Large intestine (tissue), 3 donors: ENCODE results near the gene BRF1. TPM values are rescaled to one million over a fixed set of nuclear protein-coding genes. Genes with fewer than 3 reads are reported as not detected.

Source experiments
- DNase-seq, 2 donors: peaks; one replicate each; pipeline versions ENCODE4 v3.0.0 to v3.0.0-alpha.2; 2013
- H3K27ac ChIP-seq: one replicate; pipeline ENCODE4 v1.5.1; 2013; ENCODE audit warnings: low read length
- H3K27me3 ChIP-seq: 2 replicates; pipeline ENCODE4 v1.6.1; 2013; ENCODE audit warnings: low read length; ENCODE audit not compliant: control insufficient read depth, insufficient read depth
- H3K36me3 ChIP-seq: 2 replicates; pipeline ENCODE4 v1.6.1; 2013; ENCODE audit warnings: low read length; ENCODE audit not compliant: control insufficient read depth, insufficient read depth
- H3K4me1 ChIP-seq: one replicate; pipeline ENCODE4 v1.6.1; 2013; ENCODE audit warnings: low read length; ENCODE audit not compliant: control insufficient read depth, insufficient read depth
- H3K4me3 ChIP-seq: one replicate; pipeline ENCODE4 v1.5.1; 2013; ENCODE audit warnings: low read length
- H3K9me3 ChIP-seq: one replicate; pipeline ENCODE4 v1.6.1; 2013; ENCODE audit warnings: mild to moderate bottlenecking, low read depth, low read length, moderate library complexity; ENCODE audit not compliant: control insufficient read depth
- WGBS: methylation state at CpG from one replicate; pipeline ENCODE4 v1.1.5; 2013; ENCODE audit warnings: low lambda C conversion rate; ENCODE audit not compliant: insufficient coverage; 5-methylcytosine and 5-hydroxymethylcytosine counted together
- polyA plus RNA-seq: library from polyadenylated mRNA; unstranded; fragments of 120-200 nt; gene quantifications from one replicate; pipeline ENCODE4 v1.2.1, GENCODE V29; 2013

BRF1 gene
- polyA plus RNA-seq, 1 donor: 21.6 TPM

GRCh38 chr14:105218611-105219010 lies 82.2 kb downstream of the BRF1 start:
- H3K27me3 ChIP-seq: no peaks in the 10 kb centered on the region
- DNase-seq: no peak
- no peak overlapping the region for H3K4me3 ChIP-seq
- H3K27ac ChIP-seq: no peak overlapping the region
- WGBS: no CpG with 5 or more reads among the region's 19 CpGs
- no peaks in the 10 kb centered on the region for H3K4me1 ChIP-seq
- no peaks in the 10 kb centered on the region for H3K9me3 ChIP-seq
- H3K36me3 ChIP-seq: peaks cover 64% of the 10 kb centered on the region

- no peak overlapping the region for H3K27ac ChIP-seq
- H3K36me3 ChIP-seq: peaks cover 64% of the 10 kb centered on the region
- H3K4me1 ChIP-seq: no peaks in the 10 kb centered on the region
- H3K27me3 ChIP-seq: no peaks in the 10 kb centered on the region
- no peaks in the 10 kb centered on the region for H3K9me3 ChIP-seq
- H3K4me3 ChIP-seq: no peak overlapping the region
- no CpG with 5 or more reads among the region's 11 CpGs for WGBS
- DNase-seq: no peak
Measured at GRCh38 chr14:105217774-105218173, 83.0 kb downstream of the BRF1 start.

DNA sequence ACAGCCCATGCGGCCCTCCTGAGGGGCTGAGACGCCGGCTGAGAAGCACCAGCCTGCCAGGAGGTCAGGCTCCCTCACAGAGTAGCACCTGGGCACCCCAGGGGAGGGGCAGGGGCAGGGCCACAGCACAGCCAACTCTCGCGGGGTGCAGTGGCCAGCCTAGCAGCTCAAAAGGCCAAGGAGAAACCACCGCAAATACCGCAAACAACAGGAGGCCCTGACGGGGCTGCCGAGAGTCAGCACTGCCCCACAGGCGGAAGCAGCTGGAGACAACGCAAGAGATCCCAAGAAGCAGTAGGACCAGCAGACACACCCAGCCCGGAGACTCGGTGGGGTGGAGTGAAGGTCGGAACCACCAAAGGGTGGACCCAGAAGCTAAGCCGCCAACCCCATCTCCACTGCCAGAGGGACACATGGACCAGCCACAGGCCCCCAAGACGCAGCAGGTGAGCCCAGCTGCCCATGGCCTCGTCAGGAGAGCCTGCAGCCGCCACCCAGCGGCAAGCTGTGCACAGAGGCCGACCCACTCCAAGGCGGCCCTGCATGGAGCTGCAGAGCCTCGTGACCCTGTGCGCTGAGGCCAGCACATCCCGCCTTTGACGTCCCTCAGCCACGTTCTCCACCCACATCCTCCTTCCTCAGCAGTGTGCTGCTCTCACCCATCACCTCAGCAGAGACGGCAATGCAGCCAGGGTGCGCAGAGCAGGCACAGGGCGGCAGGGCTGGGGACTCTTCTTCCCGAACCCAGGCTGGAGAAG lies 84.1 kb downstream of the BRF1 start:
- H3K27ac ChIP-seq: no peak overlapping the region
- no peaks in the 10 kb centered on the region for H3K9me3 ChIP-seq
- no peak for DNase-seq
- H3K27me3 ChIP-seq: no peaks in the 10 kb centered on the region
- no peak overlapping the region for H3K4me3 ChIP-seq
- WGBS: no CpG with 5 or more reads among the region's 30 CpGs
- H3K4me1 ChIP-seq: no peaks in the 10 kb centered on the region
- peaks cover 69% of the 10 kb centered on the region for H3K36me3 ChIP-seq

DNA sequence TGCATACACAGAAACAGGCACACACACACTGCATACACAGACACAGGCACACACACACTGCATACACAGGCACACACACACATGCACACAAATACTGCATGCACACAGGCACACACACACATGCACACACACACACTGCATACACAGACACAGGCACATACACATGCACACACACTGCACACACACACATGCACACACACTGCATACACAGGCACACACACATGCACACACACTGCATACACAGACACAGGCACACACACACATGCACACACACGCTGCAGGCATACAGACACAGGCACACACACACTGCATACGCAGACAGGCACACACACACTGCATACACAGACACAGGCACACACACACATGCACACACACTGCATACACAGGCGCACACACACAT lies 85.2 kb downstream of the BRF1 start:
- H3K36me3 ChIP-seq: peaks cover 68% of the 10 kb centered on the region
- WGBS: no CpG with 5 or more reads among the region's 3 CpGs
- H3K4me1 ChIP-seq: no peaks in the 10 kb centered on the region

DNA sequence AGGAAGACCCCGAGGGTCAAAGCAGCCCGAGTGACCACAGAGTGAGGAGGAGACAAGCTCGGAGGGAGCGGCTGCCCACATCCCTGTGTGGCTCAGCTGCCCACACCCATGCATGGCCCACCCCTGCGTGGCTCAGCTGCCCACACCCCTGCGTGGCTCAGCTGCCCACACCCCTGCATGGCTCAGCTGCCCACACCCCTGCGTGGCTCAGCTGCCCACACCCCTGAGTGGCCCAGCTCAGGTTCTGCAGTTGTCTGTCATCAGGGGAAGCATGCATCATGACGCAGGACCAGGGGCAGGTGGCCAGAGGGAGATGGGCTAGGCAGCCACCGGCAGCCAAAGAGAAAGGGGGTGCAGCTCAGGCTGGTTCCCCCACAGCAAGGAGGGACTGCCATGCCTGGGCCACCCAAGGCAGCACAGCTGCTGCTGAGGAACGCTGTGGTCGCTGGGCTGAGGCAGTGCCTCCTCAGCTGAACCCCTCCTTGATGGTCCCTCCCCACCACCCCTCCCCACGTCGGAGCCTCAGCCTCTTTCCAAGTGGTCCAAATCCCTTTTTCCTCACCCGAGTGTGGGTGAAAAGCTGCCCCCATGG lies 86.4 kb downstream of the BRF1 start:
- H3K27ac ChIP-seq: no peak overlapping the region
- peaks cover 62% of the 10 kb centered on the region for H3K36me3 ChIP-seq
- no CpG with 5 or more reads among the region's 14 CpGs for WGBS

More for the DNA sequence above, 85.2 kb downstream of the BRF1 start:
- Histone ChIP-seq H3K9me3 (no peaks in the 10 kb centered on the region), H3K4me3 (no peak overlapping the region), H3K27me3 (no peaks in the 10 kb centered on the region), H3K27ac (no peak overlapping the region)
- DNase-seq: no peak

DNA sequence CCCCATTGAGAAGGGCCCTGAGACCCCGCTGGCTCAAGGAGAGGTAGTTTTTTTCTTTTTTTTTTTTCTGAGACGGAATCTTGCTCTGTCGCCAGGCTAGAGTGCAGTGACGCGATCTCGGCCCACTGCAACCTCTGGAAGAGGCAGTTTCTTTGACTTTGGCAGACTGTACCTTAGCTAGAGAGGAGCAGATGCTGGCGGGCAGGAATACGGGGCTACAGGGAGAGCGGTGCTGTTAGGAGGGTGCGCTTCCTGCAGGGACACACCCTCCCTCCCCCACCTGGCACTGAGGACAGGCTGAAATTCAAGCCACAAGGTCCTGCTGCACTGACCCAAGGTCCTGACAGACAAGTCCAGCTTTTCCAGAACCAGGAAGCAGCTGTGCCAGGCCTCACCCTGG lies 87.4 kb downstream of the BRF1 start:
- H3K4me1 ChIP-seq: no peaks in the 10 kb centered on the region
- no peak overlapping the region for H3K4me3 ChIP-seq
- WGBS: no CpG with 5 or more reads among the region's 10 CpGs
- no peaks in the 10 kb centered on the region for H3K27me3 ChIP-seq
- H3K9me3 ChIP-seq: no peaks in the 10 kb centered on the region
- DNase-seq: no peak
- H3K36me3 ChIP-seq: peaks cover 54% of the 10 kb centered on the region
- H3K27ac ChIP-seq: no peak overlapping the region

More for the DNA sequence above, 86.4 kb downstream of the BRF1 start:
- H3K27me3 ChIP-seq: no peaks in the 10 kb centered on the region
- H3K4me3 ChIP-seq: no peak overlapping the region
- H3K9me3 ChIP-seq: no peaks in the 10 kb centered on the region
- DNase-seq: no peak
- no peaks in the 10 kb centered on the region for H3K4me1 ChIP-seq

- Histone ChIP-seq H3K9me3 (no peaks in the 10 kb centered on the region), H3K4me1 (no peaks in the 10 kb centered on the region), H3K27me3 (no peaks in the 10 kb centered on the region), H3K27ac (no peak overlapping the region), H3K36me3 (peaks cover 48% of the 10 kb centered on the region), H3K4me3 (no peak overlapping the region)
- DNase-seq: no peak
- no CpG with 5 or more reads among the region's 18 CpGs for WGBS
Measured at GRCh38 chr14:105212541-105213300, 88.1 kb downstream of the BRF1 start.

- Histone ChIP-seq H3K9me3 (no peaks in the 10 kb centered on the region), H3K4me3 (no peak overlapping the region), H3K27me3 (no peaks in the 10 kb centered on the region), H3K4me1 (no peaks in the 10 kb centered on the region), H3K36me3 (peaks cover 38% of the 10 kb centered on the region), H3K27ac (no peak overlapping the region)
- WGBS: no CpG with 5 or more reads among the region's 9 CpGs
- no peak for DNase-seq
Measured at GRCh38 chr14:105211758-105212089, 89.1 kb downstream of the BRF1 start.

DNA sequence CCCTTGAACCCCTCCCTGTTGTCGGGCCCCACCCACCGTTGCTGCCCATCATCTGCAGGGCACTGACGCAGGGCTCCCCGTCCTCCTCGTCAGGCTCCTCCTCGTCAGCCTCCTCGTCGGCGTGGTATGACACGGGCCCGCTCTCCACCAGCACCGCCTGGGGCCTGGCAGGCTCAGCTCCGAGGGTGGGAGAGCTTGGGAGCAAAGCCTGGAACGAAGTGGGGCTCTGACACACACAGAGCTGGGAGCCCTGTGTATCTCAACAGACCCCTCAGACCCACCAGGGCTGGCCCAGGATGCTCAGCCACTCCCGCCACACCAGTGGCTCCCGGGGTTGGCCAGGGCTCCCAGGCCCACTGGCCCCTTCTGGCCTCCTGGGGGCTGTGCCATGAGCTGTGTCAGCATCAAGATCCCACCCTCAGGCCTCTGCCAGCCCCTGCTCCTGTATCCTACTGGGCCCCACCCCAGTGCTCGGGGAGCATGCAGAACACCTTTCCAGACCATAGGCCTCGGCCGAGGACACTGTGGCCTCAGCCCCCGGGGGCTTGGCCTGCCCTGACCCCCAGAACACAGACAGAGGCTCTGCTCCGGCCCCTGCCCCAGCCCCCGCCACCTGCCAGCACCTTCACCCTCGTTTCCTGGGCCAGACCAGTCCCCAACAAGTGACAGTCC lies 89.6 kb downstream of the BRF1 start:
- Histone ChIP-seq H3K4me1 (no peaks in the 10 kb centered on the region), H3K9me3 (no peaks in the 10 kb centered on the region), H3K36me3 (peaks cover 34% of the 10 kb centered on the region), H3K4me3 (no peak overlapping the region), H3K27me3 (no peaks in the 10 kb centered on the region), H3K27ac (no peak overlapping the region)
- no CpG with 5 or more reads among the region's 23 CpGs for WGBS
- DNase-seq: no peak

- WGBS: no CpG with 5 or more reads among the region's 30 CpGs
- peaks cover 34% of the 10 kb centered on the region for H3K36me3 ChIP-seq
- H3K27ac ChIP-seq: no peak overlapping the region
- no peaks in the 10 kb centered on the region for H3K4me1 ChIP-seq
- no peaks in the 10 kb centered on the region for H3K27me3 ChIP-seq
- H3K4me3 ChIP-seq: no peak overlapping the region
- no peak for DNase-seq
- no peaks in the 10 kb centered on the region for H3K9me3 ChIP-seq
Measured at GRCh38 chr14:105210266-105211025, 90.4 kb downstream of the BRF1 start.
